Measurements from ENCODE around the gene P2RX2.

The P2RX2 gene

GRCh38 chr12:132635076-132635955, 16.7 kb downstream of the P2RX2 start:
- DNase-seq (ENCODE audit: low read depth in 2 of 2, low spot score in 1 of 2): no peak

- DNase-seq (ENCODE audit: low read depth in 2 of 2, low spot score in 1 of 2): no peak
Measured at GRCh38 chr12:132637811-132638210, 19.2 kb downstream of the P2RX2 start.

GRCh38 chr12:132638541-132639408, 20.2 kb downstream of the P2RX2 start:
- DNase-seq (ENCODE audit: low read depth in 2 of 2, low spot score in 1 of 2): no peak

GRCh38 chr12:132639956-132640520, 21.5 kb downstream of the P2RX2 start:
- DNase-seq (ENCODE audit: low read depth in 2 of 2, low spot score in 1 of 2): no peak

DNA sequence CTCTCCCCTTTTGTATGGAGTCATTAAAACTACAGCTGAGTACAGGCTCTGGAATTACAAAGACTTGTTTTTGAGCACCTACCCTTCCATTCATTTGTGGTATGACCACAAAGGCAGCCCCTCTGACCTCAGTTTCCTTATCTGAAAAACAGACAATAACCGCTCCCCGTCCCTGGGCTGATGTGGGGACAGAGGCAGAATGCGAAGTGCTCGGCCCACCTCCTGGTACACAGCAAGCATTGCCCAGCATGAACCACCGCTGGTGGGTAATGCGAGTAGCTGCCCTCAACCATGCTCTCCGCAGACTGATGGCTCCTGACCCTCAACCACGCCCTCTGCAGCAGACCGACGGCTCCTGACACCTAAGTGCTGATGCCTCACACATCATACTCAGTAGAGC, 22.4 kb downstream of the P2RX2 start:
- no peak for DNase-seq (ENCODE audit: low read depth in 2 of 2, low spot score in 1 of 2)

- DNase-seq (ENCODE audit: low read depth in 2 of 2, low spot score in 1 of 2): no peak
Measured at GRCh38 chr12:132641811-132642650, 23.5 kb downstream of the P2RX2 start.

- no peak for DNase-seq (ENCODE audit: low read depth in 2 of 2, low spot score in 1 of 2)
Measured at GRCh38 chr12:132642846-132643835, 24.6 kb downstream of the P2RX2 start.

- no peak for DNase-seq (ENCODE audit: low read depth in 2 of 2, low spot score in 1 of 2)
Measured at GRCh38 chr12:132646850-132647249, 28.3 kb downstream of the P2RX2 start.

DNA sequence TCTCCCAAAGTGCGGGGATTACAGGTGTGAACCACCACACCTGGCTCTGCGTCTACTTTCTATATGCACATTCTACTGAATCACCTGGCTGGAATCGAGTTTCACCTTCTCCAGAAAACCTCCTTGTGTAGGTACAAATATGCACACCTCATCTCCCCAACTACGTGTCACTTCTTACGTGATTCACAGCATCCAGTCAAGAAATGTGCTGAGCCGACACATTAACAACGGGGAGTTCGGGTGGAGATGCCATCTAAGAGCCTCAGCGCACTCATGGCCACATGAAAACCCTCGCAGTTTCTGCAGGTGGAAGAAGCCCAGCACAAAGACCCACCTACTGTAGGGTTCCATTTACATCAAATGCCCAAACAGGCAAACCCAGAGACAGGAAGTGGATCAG, 29.3 kb downstream of the P2RX2 start:
- DNase-seq (ENCODE audit: low read depth in 2 of 2, low spot score in 1 of 2): no peak

- no peak for DNase-seq (ENCODE audit: low read depth in 2 of 2, low spot score in 1 of 2)
Measured at GRCh38 chr12:132648616-132649225, 30.1 kb downstream of the P2RX2 start.

DNA sequence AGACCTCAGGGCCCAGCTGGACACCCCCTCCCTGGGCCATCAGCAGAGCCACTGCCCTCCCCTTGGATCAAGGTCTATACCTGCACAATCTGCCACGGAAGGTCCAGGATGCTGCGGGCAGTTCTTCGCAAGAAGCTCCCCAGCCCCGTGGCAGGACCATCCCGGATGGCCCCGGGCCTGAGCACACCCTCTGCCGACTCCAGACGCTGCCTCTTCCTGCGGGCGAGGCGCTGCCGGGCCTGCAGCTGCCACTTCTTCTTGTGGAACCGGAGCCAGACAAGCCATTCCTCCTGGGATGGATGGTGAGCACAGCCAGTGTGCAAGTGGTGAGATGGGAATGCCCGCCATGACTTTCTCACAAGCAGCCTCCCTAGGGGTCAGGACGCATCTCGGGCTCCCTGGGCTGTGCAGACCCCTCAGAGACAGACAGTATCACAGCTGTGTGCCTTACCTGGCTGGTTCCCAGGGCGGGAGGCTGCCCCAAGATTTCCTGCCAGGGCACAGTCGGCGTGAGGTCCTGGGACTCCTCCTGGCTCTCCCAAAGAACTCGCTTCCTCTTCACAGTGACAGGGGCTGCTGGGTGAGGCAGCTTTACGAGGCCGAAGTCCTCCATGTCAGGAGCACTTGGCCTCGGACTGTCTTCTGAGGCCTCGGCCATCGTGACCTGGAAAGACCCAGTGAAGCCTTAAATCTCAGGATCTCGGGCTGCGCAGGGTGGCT, 30.8 kb downstream of the P2RX2 start:
- no peak for DNase-seq (ENCODE audit: low read depth in 2 of 2, low spot score in 1 of 2)

- DNase-seq (ENCODE audit: low read depth in 2 of 2, low spot score in 1 of 2): no peak
Measured at GRCh38 chr12:132651444-132652100, 33.0 kb downstream of the P2RX2 start.

GRCh38 chr12:132653567-132654290, 35.2 kb downstream of the P2RX2 start:
- DNase-seq (ENCODE audit: low read depth in 2 of 2, low spot score in 1 of 2): no peak

- DNase-seq (ENCODE audit: low read depth in 2 of 2, low spot score in 1 of 2): no peak
Measured at GRCh38 chr12:132657004-132657727, 38.6 kb downstream of the P2RX2 start.

DNA sequence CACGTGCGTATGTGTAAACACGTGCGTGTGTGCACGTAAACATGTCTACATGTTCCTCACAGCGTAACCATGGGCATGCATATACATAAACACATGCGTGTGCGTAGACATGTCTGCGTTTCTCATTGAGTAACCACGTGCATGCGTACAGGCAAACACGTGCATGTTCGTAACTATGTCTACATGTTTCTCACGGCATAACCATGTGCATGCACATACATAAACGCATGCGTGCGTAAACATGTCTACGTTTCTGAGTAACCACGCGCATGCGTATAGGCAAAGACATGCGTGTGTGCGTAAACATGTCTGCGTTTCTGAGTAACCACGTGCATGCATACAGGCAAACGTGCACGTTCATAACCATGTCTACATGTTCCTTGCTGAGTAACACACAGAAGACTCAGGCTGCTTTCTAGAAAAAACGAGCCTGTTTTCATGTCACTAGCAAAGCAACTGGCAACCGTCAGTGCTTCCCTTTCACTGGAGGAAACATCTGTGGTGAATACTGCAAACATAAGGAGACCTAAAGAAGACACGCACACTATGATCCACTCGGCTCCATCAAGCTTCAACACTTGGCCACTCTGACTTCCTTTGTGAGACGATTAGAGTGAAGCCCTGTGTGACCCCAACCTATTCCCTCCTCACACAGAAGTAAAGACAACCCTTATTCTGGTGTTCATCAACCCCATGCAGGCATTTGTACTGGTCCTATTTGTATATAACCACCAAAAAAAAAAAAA, 39.7 kb downstream of the P2RX2 start:
- DNase-seq (ENCODE audit: low read depth in 2 of 2, low spot score in 1 of 2): no peak

DNA sequence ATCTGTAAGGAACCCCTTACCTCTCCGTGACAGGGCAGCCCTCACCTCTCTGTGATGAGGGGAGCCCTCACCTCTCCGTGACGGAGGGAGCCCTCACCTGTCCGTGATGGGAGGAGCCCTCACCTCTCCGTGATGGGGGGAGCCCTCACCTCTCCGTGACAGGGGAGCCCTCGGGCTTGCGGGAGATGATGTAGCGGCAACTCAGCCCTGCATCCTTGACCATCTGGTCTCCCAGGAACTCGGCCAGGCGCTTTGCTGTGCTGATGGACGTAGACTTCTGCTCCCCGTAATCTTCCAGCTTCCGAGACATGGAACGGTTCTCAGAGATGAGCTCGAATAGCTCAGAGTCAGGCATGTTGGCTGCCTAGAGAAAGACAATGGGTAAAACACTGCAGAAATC, 40.6 kb downstream of the P2RX2 start:
- no peak for DNase-seq (ENCODE audit: low read depth in 2 of 2, low spot score in 1 of 2)

Data from stimulated activated CD8-positive, alpha-beta memory T cell treated with anti-CD3 and anti-CD28 coated beads, Interleukin-4, amount 100 ng/mL, for 4 hours (primary cell).